Measurements from ENCODE around the gene KITLG.
"Not testable (repeated sequence)": the region's sequence is repeated elsewhere in the genome, so short reads cannot be mapped to it uniquely, and the experiment has no call there.

KITLG gene

GRCh38 chr12:88544991-88545980 lies 35.0 kb downstream of the KITLG start:
- DNase-seq (ENCODE audit: low read depth, low spot score) = no peak

GRCh38 chr12:88539893-88540292 lies 40.4 kb downstream of the KITLG start:
- no peak for DNase-seq (ENCODE audit: low read depth, low spot score)

GRCh38 chr12:88538697-88539096 lies 41.6 kb downstream of the KITLG start:
- no peak for DNase-seq (ENCODE audit: low read depth, low spot score)

GRCh38 chr12:88538250-88538649 lies 42.0 kb downstream of the KITLG start:
- DNase-seq (ENCODE audit: low read depth, low spot score) = no peak

GRCh38 chr12:88530868-88531267 lies 49.4 kb downstream of the KITLG start:
- DNase-seq (ENCODE audit: low read depth, low spot score) = no peak

- DNase-seq (ENCODE audit: low read depth, low spot score) = no peak
Observed at GRCh38 chr12:88529531-88530488, 50.5 kb downstream of the KITLG start.

- DNase-seq (ENCODE audit: low read depth, low spot score) = no peak
Observed at GRCh38 chr12:88522961-88523360, 57.3 kb downstream of the KITLG start.

GRCh38 chr12:88520436-88520820 lies 59.8 kb downstream of the KITLG start:
- no peak for DNase-seq (ENCODE audit: low read depth, low spot score)

GRCh38 chr12:88519802-88520435 lies 60.4 kb downstream of the KITLG start:
- no peak for DNase-seq (ENCODE audit: low read depth, low spot score)

- no peak for DNase-seq (ENCODE audit: low read depth, low spot score)
Observed at GRCh38 chr12:88518863-88519403, 61.3 kb downstream of the KITLG start.

- no peak for DNase-seq (ENCODE audit: low read depth, low spot score)
Observed at GRCh38 chr12:88516811-88517210, 63.5 kb downstream of the KITLG start.

- DNase-seq (ENCODE audit: low read depth, low spot score) = no peak
Observed at GRCh38 chr12:88510843-88511242, 69.4 kb downstream of the KITLG start.

- DNase-seq (ENCODE audit: low read depth, low spot score) = no peak
Observed at GRCh38 chr12:88509851-88510250, 70.4 kb downstream of the KITLG start.

- no peak for DNase-seq (ENCODE audit: low read depth, low spot score)
Observed at GRCh38 chr12:88509347-88509746, 70.9 kb downstream of the KITLG start.

- not testable (repeated sequence) for DNase-seq (ENCODE audit: low read depth, low spot score)
Observed at GRCh38 chr12:88507851-88508250, 72.4 kb downstream of the KITLG start.

GRCh38 chr12:88507270-88507669 lies 73.0 kb downstream of the KITLG start:
- no peak for DNase-seq (ENCODE audit: low read depth, low spot score)

GRCh38 chr12:88505696-88506095 lies 74.6 kb downstream of the KITLG start:
- DNase-seq (ENCODE audit: low read depth, low spot score) = no peak

GRCh38 chr12:88503281-88503703 lies 77.0 kb downstream of the KITLG start:
- DNase-seq (ENCODE audit: low read depth, low spot score) = no peak

GRCh38 chr12:88501972-88502938 lies 78.0 kb downstream of the KITLG start:
- DNase-seq (ENCODE audit: low read depth, low spot score) = no peak

GRCh38 chr12:88496891-88497371 lies 83.3 kb downstream of the KITLG start:
- no peak for DNase-seq (ENCODE audit: low read depth, low spot score)
